GM12891 (cell line): ENCODE results near the gene RASGRF1.

Experiments used
- POLR2A ChIP-seq: IDR thresholded peaks from 2 replicates; pipeline ENCODE4 v1.6.1; 2011; ENCODE audit warnings: low read depth, low read length, control low read depth
- POLR2AphosphoS5 ChIP-seq: IDR thresholded peaks from 2 replicates; pipeline ENCODE4 v1.6.1; 2011; ENCODE audit warnings: low read depth, low read length, control low read depth
- SPI1 ChIP-seq: IDR thresholded peaks from 2 replicates; pipeline ENCODE4 v1.6.1; 2011; ENCODE audit warnings: low read depth, low read length, control low read depth

GRCh38 chr15:79094611-79095021, 4.0 kb upstream of the RASGRF1 start:
- no peak for TF ChIP-seq POLR2A
- no peak for TF ChIP-seq POLR2AphosphoS5
- no peak for TF ChIP-seq SPI1
